PC-3 (cell line): Measurements from ENCODE around the gene MRPS34. TPM values are rescaled to one million over a fixed set of nuclear protein-coding genes. Genes with fewer than 3 reads are reported as not detected.

Experiments
- ATAC-seq: fragments of 200-7000 bp; cut with Tn5 transposase; 2 replicates; pipeline ENCODE4 v1.9.1; 2020; ENCODE audit warnings: mild to moderate bottlenecking, moderate library complexity
- BruUV-seq: library from RNA; stranded (reverse); fragments of 400-500 nt; replicated peaks from 2 replicates; lab custom pipeline; 2021; lab: Mats Ljungman, UMichigan
- CTCF ChIA-PET: fragments of 300-600 bp; sonication (Branson Sonifier 250); formaldehyde crosslinking; loops from one replicate; lab custom pipeline; 2022; ENCODE audit warnings: antibody characterized with exemption; lab: Charles Lee
- POLR2A ChIA-PET: fragments of 300-600 bp; sonication (Branson Sonifier 250); formaldehyde crosslinking; loops from one replicate; lab custom pipeline; 2022; ENCODE audit warnings: antibody characterized with exemption; ENCODE audit not compliant: unreplicated experiment; lab: Charles Lee
- DNase-seq: peaks from one replicate; pipeline ENCODE4 v3.0.0-alpha.2; 2015
- H2AFZ ChIP-seq: fragments of 300-600 bp; sonication (generic); 2 replicates; pipeline ENCODE4 v1.6.0; 2016; ENCODE audit warnings: antibody characterized with exemption, low read length
- H3F3A ChIP-seq: fragments of 300-600 bp; sonication (generic); one replicate; pipeline ENCODE4 v1.6.0; 2017; ENCODE audit warnings: antibody characterized with exemption, low read length, control low read depth, mild to moderate bottlenecking; ENCODE audit not compliant: unreplicated experiment
- H3K27ac ChIP-seq: fragments of 300-600 bp; sonication (generic); 2 replicates; pipeline ENCODE4 v1.5.1; 2016; ENCODE audit warnings: mild to moderate bottlenecking, low read length
- H3K27me3 ChIP-seq: fragments of 300-600 bp; sonication (generic); 2 replicates; pipeline ENCODE4 v1.6.1; 2016; ENCODE audit warnings: low read length, mixed read lengths
- H3K36me3 ChIP-seq: fragments of 300-600 bp; sonication (generic); 2 replicates; pipeline ENCODE4 v1.6.1; 2016; ENCODE audit warnings: low read depth, mixed run types, low read length, mixed read lengths
- H3K4me1 ChIP-seq: fragments of 300-600 bp; sonication (generic); 2 replicates; pipeline ENCODE4 v1.5.1; 2016; ENCODE audit warnings: low read length; ENCODE audit not compliant: insufficient read depth
- H3K4me2 ChIP-seq: fragments of 300-600 bp; sonication (generic); 2 replicates; pipeline ENCODE4 v1.6.0; 2016; ENCODE audit warnings: low read length
- H3K4me3 ChIP-seq: fragments of 300-600 bp; sonication (generic); 2 replicates; pipeline ENCODE4 v1.5.1; 2016; ENCODE audit warnings: mild to moderate bottlenecking, low read length, mixed read lengths
- H3K79me2 ChIP-seq: fragments of 300-600 bp; sonication (generic); 2 replicates; pipeline ENCODE4 v1.6.1; 2017; ENCODE audit warnings: low read length, mixed read lengths
- H3K9ac ChIP-seq: fragments of 300-600 bp; sonication (generic); 2 replicates; pipeline ENCODE4 v1.6.0; 2016; ENCODE audit warnings: mild to moderate bottlenecking, low read length
- H3K9me2 ChIP-seq: fragments of 300-600 bp; sonication (generic); replicated peaks from 2 replicates; pipeline ENCODE4 v1.6.1; 2016; ENCODE audit warnings: mixed run types, low read length, mixed read lengths
- H3K9me3 ChIP-seq: fragments of 300-600 bp; sonication (generic); 2 replicates; pipeline ENCODE4 v1.6.1; 2016; ENCODE audit warnings: low read length, mixed read lengths
- H4K20me1 ChIP-seq: fragments of 300-600 bp; sonication (generic); 2 replicates; pipeline ENCODE4 v1.6.1; 2016; ENCODE audit warnings: low read length, mixed read lengths
- EZH2 ChIP-seq: fragments of 300-600 bp; sonication (generic); IDR thresholded peaks from one replicate; pipeline ENCODE4 v1.6.1; 2017; ENCODE audit warnings: antibody characterized with exemption, mild to moderate bottlenecking, low read length; ENCODE audit not compliant: unreplicated experiment
- EZH2phosphoT487 ChIP-seq: fragments of 300-600 bp; sonication (generic); IDR thresholded peaks from 2 replicates; pipeline ENCODE4 v1.6.1; 2018; ENCODE audit warnings: mild to moderate bottlenecking, antibody characterized with exemption, low read length, borderline replicate concordance
- intact Hi-C: fragments of 100-400 bp; cut with micrococcal nuclease; formaldehyde crosslinking; loops from 2 replicates; pipeline ENCODE4 v1.9.0; 2023
- total RNA-seq: library from RNA; depleted of rRNA; stranded (reverse); fragments of >200 nt; gene quantifications from 2 replicates; pipeline ENCODE4 v1.2.3, GENCODE V29; 2014
- TF ChIP-seq, protein P1 (sequence below): fragments of 300-600 bp; sonication (generic); conservative IDR thresholded peaks from 2 replicates; pipeline ENCODE4 v1.5.1; 2017; ENCODE audit warnings: antibody characterized with exemption, low read depth, mild to moderate bottlenecking, low read length

MRPS34 gene
- total RNA-seq, 1 experiment from 2014 or later = 248 TPM

DNA sequence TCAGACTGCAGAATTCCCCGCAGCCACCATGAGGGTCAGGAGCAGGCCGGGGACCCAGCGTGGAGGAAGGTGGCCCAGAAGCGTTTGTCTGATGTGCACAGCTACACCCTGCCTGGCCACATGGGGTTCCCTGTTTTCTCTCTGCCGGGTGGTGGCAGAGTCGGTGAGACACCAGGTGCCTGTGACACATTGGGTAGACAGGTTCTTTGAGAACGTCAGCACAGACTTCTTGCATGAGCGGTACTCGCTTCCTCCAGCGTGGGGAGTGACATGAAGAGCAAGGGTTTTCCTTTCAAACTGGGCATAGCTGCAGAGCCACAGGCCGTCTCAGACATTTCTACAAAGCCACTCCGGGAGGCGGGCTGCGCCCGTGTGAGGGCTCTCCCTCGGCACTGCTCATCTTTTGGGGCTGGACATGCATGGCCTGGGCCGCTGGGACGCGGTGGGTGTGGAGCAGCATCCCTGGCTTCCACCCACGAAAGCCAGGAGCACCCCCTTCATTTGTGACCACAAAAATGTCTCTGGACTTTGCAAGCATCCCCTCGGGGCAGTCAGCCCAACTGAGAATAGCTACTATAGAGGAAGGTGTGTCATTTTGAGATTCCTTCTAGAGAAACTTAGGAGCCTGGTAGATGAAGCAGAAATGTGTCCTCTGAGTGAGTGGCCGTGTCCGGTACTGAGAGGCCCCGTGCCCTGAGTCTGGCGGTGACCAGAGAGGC lies 27.6 kb downstream of the MRPS34 start:
- Histone ChIP-seq H3K4me3 (no peak overlapping the region), H3K4me1 (no peaks in the 10 kb centered on the region), H3K4me2 (no peak overlapping the region), H3K9me3 (no peaks in the 10 kb centered on the region), H3F3A (no peaks in the 10 kb centered on the region), H3K27ac (0 out of 2 replicates have a peak overlapping the region, but pooled peaks have one; percentile 5), H3K36me3 (no peaks in the 10 kb centered on the region), H3K27me3 (no peaks in the 10 kb centered on the region), H3K79me2 (no peaks in the 10 kb centered on the region), H4K20me1 (no peaks in the 10 kb centered on the region), H3K9me2 (no peaks in the 10 kb centered on the region), H3K9ac (no peak overlapping the region), H2AFZ (no peak overlapping the region)
- ATAC-seq = peak; percentile 53
- peak; percentile 36 for DNase-seq
- ChIA-PET POLR2A (no interaction called here), CTCF (no interaction called here)
- intact Hi-C loops = no loop called here
- BruUV-seq = no TSS peak
- TF ChIP-seq EZH2phosphoT487 = no peak
- TF ChIP-seq, protein P1, sequence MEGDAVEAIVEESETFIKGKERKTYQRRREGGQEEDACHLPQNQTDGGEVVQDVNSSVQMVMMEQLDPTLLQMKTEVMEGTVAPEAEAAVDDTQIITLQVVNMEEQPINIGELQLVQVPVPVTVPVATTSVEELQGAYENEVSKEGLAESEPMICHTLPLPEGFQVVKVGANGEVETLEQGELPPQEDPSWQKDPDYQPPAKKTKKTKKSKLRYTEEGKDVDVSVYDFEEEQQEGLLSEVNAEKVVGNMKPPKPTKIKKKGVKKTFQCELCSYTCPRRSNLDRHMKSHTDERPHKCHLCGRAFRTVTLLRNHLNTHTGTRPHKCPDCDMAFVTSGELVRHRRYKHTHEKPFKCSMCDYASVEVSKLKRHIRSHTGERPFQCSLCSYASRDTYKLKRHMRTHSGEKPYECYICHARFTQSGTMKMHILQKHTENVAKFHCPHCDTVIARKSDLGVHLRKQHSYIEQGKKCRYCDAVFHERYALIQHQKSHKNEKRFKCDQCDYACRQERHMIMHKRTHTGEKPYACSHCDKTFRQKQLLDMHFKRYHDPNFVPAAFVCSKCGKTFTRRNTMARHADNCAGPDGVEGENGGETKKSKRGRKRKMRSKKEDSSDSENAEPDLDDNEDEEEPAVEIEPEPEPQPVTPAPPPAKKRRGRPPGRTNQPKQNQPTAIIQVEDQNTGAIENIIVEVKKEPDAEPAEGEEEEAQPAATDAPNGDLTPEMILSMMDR = no peak
- TF ChIP-seq EZH2 = no peak

DNA sequence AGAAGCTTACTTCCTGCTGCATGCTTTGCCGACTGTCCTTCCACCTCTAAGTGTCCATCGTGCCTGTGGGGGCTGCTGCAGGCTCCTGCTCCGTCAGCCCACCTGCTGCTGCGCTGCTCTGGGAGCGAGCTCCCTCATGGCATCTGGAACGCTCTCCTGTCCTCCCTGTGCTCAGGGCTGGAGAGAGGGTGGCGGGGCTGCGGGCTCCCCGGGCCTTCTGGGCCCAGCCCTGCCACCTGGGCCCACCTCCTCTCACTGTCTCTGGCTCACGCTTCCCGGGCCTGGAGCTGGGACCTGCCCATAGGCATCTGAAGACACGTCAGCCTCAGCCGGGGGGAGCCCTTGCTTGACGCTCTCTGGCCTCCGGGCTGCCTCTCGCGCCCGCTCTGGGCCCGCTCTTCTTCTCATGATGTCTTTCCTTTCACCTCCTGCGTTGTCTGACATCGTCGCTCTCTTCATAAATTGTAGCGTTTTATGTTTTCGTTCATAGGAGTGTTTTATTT lies 28.5 kb downstream of the MRPS34 start:
- CTCF ChIA-PET = no interaction called here
- intact Hi-C loops = no loop called here

More for the DNA sequence above, 28.5 kb downstream of the MRPS34 start:
- ATAC-seq (no peak), DNase-seq (no peak)
- POLR2A ChIA-PET = no interaction called here
- BruUV-seq = no TSS peak
- Histone ChIP-seq H3F3A (no peaks in the 10 kb centered on the region), H2AFZ (no peak overlapping the region), H3K9me2 (no peaks in the 10 kb centered on the region), H3K9ac (no peak overlapping the region), H3K4me2 (no peak overlapping the region), H4K20me1 (no peaks in the 10 kb centered on the region), H3K27me3 (no peaks in the 10 kb centered on the region), H3K4me1 (no peaks in the 10 kb centered on the region), H3K36me3 (no peaks in the 10 kb centered on the region), H3K9me3 (no peaks in the 10 kb centered on the region), H3K4me3 (no peak overlapping the region), H3K79me2 (no peaks in the 10 kb centered on the region), H3K27ac (no peak overlapping the region)
- TF ChIP-seq, protein P1 = no peak
